Liver (tissue), 9 donors: ENCODE data around the gene TENM3. TPM values are rescaled to one million over a fixed set of nuclear protein-coding genes. Genes with fewer than 3 reads are reported as not detected.

Experiments used
- DNase-seq: peaks from one replicate; pipeline ENCODE4 v3.0.0-alpha.2; 2017; ENCODE audit warnings: low spot score
- H3K27ac ChIP-seq, 2 donors: one replicate each; pipeline ENCODE4 v1.7.0; 2013; ENCODE audit warnings: inconsistent platforms in 2 of 2, low read length in 2 of 2, control low read depth in 1 of 2, low read depth in 1 of 2, mild to moderate bottlenecking in 1 of 2
- H3K27me3 ChIP-seq, 4 donors: one replicate each; pipeline versions ENCODE4 v1.6.1 to v1.7.0; 2013; ENCODE audit warnings: low read length in 3 of 4, inconsistent platforms in 1 of 4, mild to moderate bottlenecking in 1 of 4, moderate library complexity in 1 of 4; ENCODE audit not compliant: control insufficient read depth in 4 of 4, insufficient read depth in 4 of 4
- H3K36me3 ChIP-seq, 4 donors: one replicate each; pipeline versions ENCODE4 v1.6.1 to v1.7.0; 2013; ENCODE audit warnings: low read length in 3 of 4, mild to moderate bottlenecking in 3 of 4, low read depth in 1 of 4, moderate library complexity in 1 of 4; ENCODE audit not compliant: control insufficient read depth in 4 of 4, insufficient read depth in 3 of 4
- H3K4me1 ChIP-seq, 4 donors: one replicate each; pipeline versions ENCODE4 v1.6.1 to v1.7.0; 2013; ENCODE audit warnings: low read length in 3 of 4, mild to moderate bottlenecking in 3 of 4, moderate library complexity in 1 of 4; ENCODE audit not compliant: control insufficient read depth in 4 of 4, insufficient read depth in 4 of 4
- H3K4me3 ChIP-seq, 3 donors: one replicate each; pipeline versions ENCODE4 v1.6.1 to v1.7.0; 2013; ENCODE audit warnings: low read length in 3 of 3, control low read depth in 1 of 3, low read depth in 1 of 3, mild to moderate bottlenecking in 1 of 3
- H3K9ac ChIP-seq, 2 donors: one replicate each; pipeline ENCODE4 v1.7.0; 2013; ENCODE audit warnings: low read length in 2 of 2, mild to moderate bottlenecking in 2 of 2, moderate library complexity in 2 of 2, control low read depth in 1 of 2, low read depth in 1 of 2
- H3K9me3 ChIP-seq, 4 donors: one replicate each; pipeline versions ENCODE4 v1.6.1 to v1.7.0; 2013; ENCODE audit warnings: low read length in 3 of 4; ENCODE audit not compliant: control insufficient read depth in 4 of 4
- CTCF ChIP-seq: fragments of 150-350 bp; IDR thresholded peaks from 2 replicates; pipeline ENCODE4 v1.5.1; 2017; ENCODE audit warnings: improper control_type of control experiment, low read depth, low read length; ENCODE audit not compliant: missing input control
- EGR1 ChIP-seq, 2 donors: IDR thresholded peaks; 2 replicates each; pipeline ENCODE4 v1.6.1; 2016 to 2018; ENCODE audit warnings: antibody characterized with exemption in 2 of 2, low read depth in 2 of 2
- FOXA1 ChIP-seq: IDR thresholded peaks from 2 replicates; pipeline ENCODE4 v1.6.1; 2016; ENCODE audit warnings: antibody characterized with exemption
- FOXA2 ChIP-seq: IDR thresholded peaks from 2 replicates; pipeline ENCODE4 v1.6.1; 2016; ENCODE audit warnings: antibody characterized with exemption
- HNF4A ChIP-seq, 2 donors: conservative IDR thresholded peaks; 2 replicates each; pipeline ENCODE4 v1.6.1; 2016; ENCODE audit warnings: antibody characterized with exemption in 2 of 2, mild to moderate bottlenecking in 2 of 2
- HNF4G ChIP-seq: IDR thresholded peaks from 2 replicates; pipeline ENCODE4 v1.6.1; 2016; ENCODE audit warnings: antibody characterized with exemption
- JUND ChIP-seq, 2 donors: IDR thresholded peaks; 2 replicates each; pipeline ENCODE4 v1.6.1; 2016; ENCODE audit warnings: antibody characterized with exemption in 2 of 2
- MAX ChIP-seq: IDR thresholded peaks from 2 replicates; pipeline ENCODE4 v1.6.1; 2016; ENCODE audit warnings: antibody characterized with exemption
- NR2F2 ChIP-seq: IDR thresholded peaks from 2 replicates; pipeline ENCODE4 v1.6.1; 2016; ENCODE audit warnings: antibody characterized with exemption
- RXRA ChIP-seq, 2 donors: IDR thresholded peaks; 2 replicates each; pipeline ENCODE4 v1.6.1; 2017 to 2018; ENCODE audit warnings: antibody characterized with exemption in 2 of 2, mild to moderate bottlenecking in 1 of 2
- SP1 ChIP-seq: IDR thresholded peaks from 2 replicates; pipeline ENCODE4 v1.6.1; 2018; ENCODE audit warnings: antibody characterized with exemption, mild to moderate bottlenecking
- TAF1 ChIP-seq: conservative IDR thresholded peaks from 2 replicates; pipeline ENCODE4 v1.6.1; 2016; ENCODE audit warnings: antibody characterized with exemption, mild to moderate bottlenecking
- YY1 ChIP-seq: IDR thresholded peaks from 2 replicates; pipeline ENCODE4 v1.6.1; 2016; ENCODE audit warnings: antibody characterized with exemption, mild to moderate bottlenecking
- WGBS: extraction: QIAGEN DNeasy Blood & Tissue Kit; methylation state at CpG from one replicate; pipeline ENCODE4 v1.1.7; 2013; 5-methylcytosine and 5-hydroxymethylcytosine counted together
- polyA plus RNA-seq, 2 donors: library from polyadenylated mRNA; stranded (reverse) in 1 of 2; unstranded in 1 of 2; fragments of 200-250 nt in 1 of 2; fragments of >200 nt in 1 of 2; fragmentation: Nextera tagmentation in 1 of 2; extraction: Ambion mirVana in 1 of 2; gene quantifications; one replicate each; pipeline versions ENCODE4 v1.2.1 to v1.2.3, GENCODE V29; 2013 to 2015
- total RNA-seq, 2 donors: library from RNA; depleted of rRNA; stranded (reverse); fragments of >200 nt; gene quantifications; one replicate each; pipeline ENCODE4 v1.2.3, GENCODE V29; 2014
- TF ChIP-seq, protein P1 (sequence below): IDR thresholded peaks from 2 replicates; pipeline ENCODE4 v1.6.1; 2016; ENCODE audit warnings: antibody characterized with exemption, mild to moderate bottlenecking
- TF ChIP-seq, protein P2 (sequence below): IDR thresholded peaks from 2 replicates; pipeline ENCODE4 v1.6.1; 2016; ENCODE audit warnings: antibody characterized with exemption
- donor health status: healthy.
- donor health status: healthy.
- donor health status: healthy.
- donor health status: healthy.
- donor health status: healthy.

The TENM3 gene
- total and polyA plus RNA-seq, 4 donors, result 0.32 to 16.8 (median 0.70) TPM

DNA sequence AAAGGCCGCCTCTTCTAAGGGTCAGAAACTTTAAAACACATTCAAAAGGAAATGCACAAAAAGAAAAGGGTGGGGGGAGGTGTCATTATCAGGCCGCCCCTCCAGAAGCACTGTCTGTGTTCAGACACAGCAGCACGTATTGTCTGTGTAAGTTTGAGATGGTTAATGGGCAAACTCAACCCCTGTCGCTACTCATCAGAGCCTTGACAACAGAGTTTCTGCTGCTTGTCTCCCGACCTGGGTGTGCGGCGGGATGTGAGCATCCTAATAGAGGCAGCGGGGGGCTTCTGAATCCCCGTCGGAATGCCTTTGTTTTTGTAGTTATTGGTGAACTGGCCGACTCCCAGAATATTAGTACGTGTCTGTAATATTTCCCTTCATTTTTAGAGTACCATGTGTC, 515.1 kb downstream of the TENM3 start:
- H3K4me1 ChIP-seq, result no peaks in the 10 kb centered on the region
- no peaks in the 10 kb centered on the region for H3K9me3 ChIP-seq
- TF ChIP-seq FOXA1 (no peak), JUND (IDR thresholded peaks at IDR 0.05) (no peak), TAF1 (no peak), YY1 (no peak)
- DNase-seq, result no peak
- no peak overlapping the region for H3K9ac ChIP-seq
- no peak overlapping the region for H3K4me3 ChIP-seq
- H3K27me3 ChIP-seq, result no peaks in the 10 kb centered on the region
- H3K27ac ChIP-seq, result no peak overlapping the region
- no peaks in the 10 kb centered on the region for H3K36me3 ChIP-seq
- 72% methylated on average over 12 of the region's 12 CpGs for WGBS

- Histone ChIP-seq H3K4me1 (no peaks in the 10 kb centered on the region), H3K9me3 (no peaks in the 10 kb centered on the region), H3K27ac (no peak overlapping the region), H3K4me3 (no peak overlapping the region), H3K9ac (no peak overlapping the region), H3K27me3 (no peaks in the 10 kb centered on the region), H3K36me3 (no peaks in the 10 kb centered on the region)
- 87% methylated on average over 6 of the region's 6 CpGs for WGBS
- no peak for TF ChIP-seq YY1
- no peak for TF ChIP-seq CTCF
- TF ChIP-seq EGR1 (IDR thresholded peaks at IDR 0.05; ENCODE audit: low read depth in 2 of 2), result no peak
- no peak for TF ChIP-seq NR2F2
- TF ChIP-seq MAX, result no peak
- TF ChIP-seq HNF4A (conservative IDR thresholded peaks at IDR 0.05), result no peak
- TF ChIP-seq, protein P1, sequence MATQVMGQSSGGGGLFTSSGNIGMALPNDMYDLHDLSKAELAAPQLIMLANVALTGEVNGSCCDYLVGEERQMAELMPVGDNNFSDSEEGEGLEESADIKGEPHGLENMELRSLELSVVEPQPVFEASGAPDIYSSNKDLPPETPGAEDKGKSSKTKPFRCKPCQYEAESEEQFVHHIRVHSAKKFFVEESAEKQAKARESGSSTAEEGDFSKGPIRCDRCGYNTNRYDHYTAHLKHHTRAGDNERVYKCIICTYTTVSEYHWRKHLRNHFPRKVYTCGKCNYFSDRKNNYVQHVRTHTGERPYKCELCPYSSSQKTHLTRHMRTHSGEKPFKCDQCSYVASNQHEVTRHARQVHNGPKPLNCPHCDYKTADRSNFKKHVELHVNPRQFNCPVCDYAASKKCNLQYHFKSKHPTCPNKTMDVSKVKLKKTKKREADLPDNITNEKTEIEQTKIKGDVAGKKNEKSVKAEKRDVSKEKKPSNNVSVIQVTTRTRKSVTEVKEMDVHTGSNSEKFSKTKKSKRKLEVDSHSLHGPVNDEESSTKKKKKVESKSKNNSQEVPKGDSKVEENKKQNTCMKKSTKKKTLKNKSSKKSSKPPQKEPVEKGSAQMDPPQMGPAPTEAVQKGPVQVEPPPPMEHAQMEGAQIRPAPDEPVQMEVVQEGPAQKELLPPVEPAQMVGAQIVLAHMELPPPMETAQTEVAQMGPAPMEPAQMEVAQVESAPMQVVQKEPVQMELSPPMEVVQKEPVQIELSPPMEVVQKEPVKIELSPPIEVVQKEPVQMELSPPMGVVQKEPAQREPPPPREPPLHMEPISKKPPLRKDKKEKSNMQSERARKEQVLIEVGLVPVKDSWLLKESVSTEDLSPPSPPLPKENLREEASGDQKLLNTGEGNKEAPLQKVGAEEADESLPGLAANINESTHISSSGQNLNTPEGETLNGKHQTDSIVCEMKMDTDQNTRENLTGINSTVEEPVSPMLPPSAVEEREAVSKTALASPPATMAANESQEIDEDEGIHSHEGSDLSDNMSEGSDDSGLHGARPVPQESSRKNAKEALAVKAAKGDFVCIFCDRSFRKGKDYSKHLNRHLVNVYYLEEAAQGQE, result no peak
- no peak for TF ChIP-seq FOXA1
- TF ChIP-seq FOXA2, result no peak
- no peak for DNase-seq
These were observed 517.4 kb downstream of the TENM3 start for GRCh38 chr4:182760551-182761043.

GRCh38 chr4:182764137-182764536, 520.9 kb downstream of the TENM3 start:
- Histone ChIP-seq H3K27me3 (no peaks in the 10 kb centered on the region), H3K9me3 (no peaks in the 10 kb centered on the region), H3K36me3 (no peaks in the 10 kb centered on the region), H3K9ac (no peak overlapping the region), H3K4me3 (no peak overlapping the region), H3K27ac (no peak overlapping the region), H3K4me1 (no peaks in the 10 kb centered on the region)
- 47% methylated on average over 4 of the region's 4 CpGs for WGBS
- no peak for DNase-seq
- TF ChIP-seq YY1 (no peak), SP1 (no peak), FOXA1 (no peak), TAF1 (no peak), HNF4G (no peak), RXRA (IDR thresholded peaks at IDR 0.05) (no peak), CTCF (no peak)
- TF ChIP-seq, protein P2, sequence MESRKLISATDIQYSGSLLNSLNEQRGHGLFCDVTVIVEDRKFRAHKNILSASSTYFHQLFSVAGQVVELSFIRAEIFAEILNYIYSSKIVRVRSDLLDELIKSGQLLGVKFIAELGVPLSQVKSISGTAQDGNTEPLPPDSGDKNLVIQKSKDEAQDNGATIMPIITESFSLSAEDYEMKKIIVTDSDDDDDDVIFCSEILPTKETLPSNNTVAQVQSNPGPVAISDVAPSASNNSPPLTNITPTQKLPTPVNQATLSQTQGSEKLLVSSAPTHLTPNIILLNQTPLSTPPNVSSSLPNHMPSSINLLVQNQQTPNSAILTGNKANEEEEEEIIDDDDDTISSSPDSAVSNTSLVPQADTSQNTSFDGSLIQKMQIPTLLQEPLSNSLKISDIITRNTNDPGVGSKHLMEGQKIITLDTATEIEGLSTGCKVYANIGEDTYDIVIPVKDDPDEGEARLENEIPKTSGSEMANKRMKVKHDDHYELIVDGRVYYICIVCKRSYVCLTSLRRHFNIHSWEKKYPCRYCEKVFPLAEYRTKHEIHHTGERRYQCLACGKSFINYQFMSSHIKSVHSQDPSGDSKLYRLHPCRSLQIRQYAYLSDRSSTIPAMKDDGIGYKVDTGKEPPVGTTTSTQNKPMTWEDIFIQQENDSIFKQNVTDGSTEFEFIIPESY, result no peak
